Endothelial cell of umbilical vein (primary cell): ENCODE results near the gene ASB1. TPM values are rescaled to one million over a fixed set of nuclear protein-coding genes. Genes with fewer than 3 reads are reported as not detected.

Source experiments
- BruUV-seq: library from RNA; stranded (reverse); fragments of 400-500 nt; replicated peaks from 2 replicates; lab custom pipeline; 2021; lab: Mats Ljungman, UMichigan
- CTCF ChIA-PET: fragments of 300-600, 350-600 bp; sonication (Branson Sonifier 250); formaldehyde crosslinking; loops from one replicate; lab custom pipeline; 2021; ENCODE audit warnings: antibody characterized with exemption, inconsistent platforms; lab: Charles Lee
- POLR2A ChIA-PET: fragments of 300-600, 350-600 bp; sonication (Branson Sonifier 250); formaldehyde crosslinking; loops from one replicate; lab custom pipeline; 2021; ENCODE audit warnings: antibody characterized with exemption, inconsistent platforms; lab: Charles Lee
- DNase-seq: peaks from one replicate; pipeline ENCODE4 v3.0.0-alpha.2; 2011; ENCODE audit warnings: low read depth, low spot score
- FAIRE-seq: peaks from 2 replicates; lab custom pipeline; 2011; peaks lifted over from hg19 to GRCh38; lab: Jason Lieb, UNC
- H2AFZ ChIP-seq: 2 replicates; pipeline ENCODE4 v1.6.0; 2012; ENCODE audit warnings: low read depth, low read length, control low read depth, inconsistent platforms
- H3K27ac ChIP-seq: 2 replicates; pipeline ENCODE4 v1.5.1; 2011; ENCODE audit warnings: low read depth, mild to moderate bottlenecking, control low read depth, low read length, moderate library complexity; ENCODE audit not compliant: insufficient read depth
- H3K27me3 ChIP-seq, 2 experiments: 2 replicates each; pipeline versions ENCODE4 v1.6.0 to v1.6.1; 2011; ENCODE audit warnings: low read length in 2 of 2, mixed read lengths in 1 of 2; ENCODE audit not compliant: control insufficient read depth in 2 of 2, insufficient read depth in 2 of 2
- H3K36me3 ChIP-seq, 2 experiments: 2 replicates in 1 of 2; 3 replicates in 1 of 2; pipeline ENCODE4 v1.5.1; 2011; ENCODE audit warnings: low read length in 2 of 2, mild to moderate bottlenecking in 1 of 2, moderate library complexity in 1 of 2; ENCODE audit not compliant: control insufficient read depth in 2 of 2, insufficient read depth in 2 of 2; ENCODE audit errors: extremely low read depth in 1 of 2
- H3K4me1 ChIP-seq: 3 replicates; pipeline ENCODE4 v1.5.1; 2011; ENCODE audit warnings: mild to moderate bottlenecking, low read length; ENCODE audit not compliant: control insufficient read depth, insufficient read depth; ENCODE audit errors: extremely low read depth
- H3K4me2 ChIP-seq: 2 replicates; pipeline ENCODE4 v1.6.1; 2011; ENCODE audit warnings: low read length, control low read depth, mixed read lengths; ENCODE audit not compliant: insufficient read depth
- H3K4me3 ChIP-seq, 3 experiments: fragments of 200-600 bp in 1 of 3; sonication (generic), shearing (Covaris generic) in 1 of 3; replicated peaks in 1 of 3; 2 replicates each; pipeline ENCODE4 v1.5.1; 2011 to 2016; ENCODE audit warnings: control low read depth in 3 of 3, low read length in 3 of 3, mild to moderate bottlenecking in 2 of 3, inconsistent platforms in 1 of 3, low read depth in 1 of 3, moderate library complexity in 1 of 3; ENCODE audit not compliant: insufficient read depth in 1 of 3
- H3K79me2 ChIP-seq: 2 replicates; pipeline ENCODE4 v1.6.0; 2012; ENCODE audit warnings: low read length, inconsistent platforms; ENCODE audit not compliant: control insufficient read depth, insufficient read depth
- H3K9ac ChIP-seq: replicated peaks from 2 replicates; pipeline ENCODE3; 2011; ENCODE audit warnings: low read length, control low read depth; ENCODE audit not compliant: insufficient read depth; ENCODE audit errors: extremely low read depth
- H3K9me1 ChIP-seq: replicated peaks from 3 replicates; pipeline ENCODE4 v1.6.0; 2011; ENCODE audit warnings: mild to moderate bottlenecking, low read length; ENCODE audit not compliant: control insufficient read depth, insufficient read depth; ENCODE audit errors: extremely low read depth
- H3K9me3 ChIP-seq: replicated peaks from 2 replicates; pipeline ENCODE4 v1.5.1; 2012; ENCODE audit warnings: low read length, inconsistent platforms; ENCODE audit not compliant: control insufficient read depth, insufficient read depth
- H4K20me1 ChIP-seq: replicated peaks from 2 replicates; pipeline ENCODE3; 2011; ENCODE audit warnings: mild to moderate bottlenecking, low read length; ENCODE audit not compliant: control insufficient read depth, insufficient read depth; ENCODE audit errors: extremely low read depth
- CTCF ChIP-seq, 2 donors: IDR thresholded peaks; 1 replicate in 1 of 2; 2 replicates in 1 of 2; pipeline ENCODE4 v1.5.1; 2011; ENCODE audit warnings: low read length in 2 of 2, mild to moderate bottlenecking in 2 of 2, moderate library complexity in 2 of 2, control low read depth in 1 of 2, inconsistent platforms in 1 of 2, low read depth in 1 of 2; ENCODE audit not compliant: insufficient read depth in 1 of 2; ENCODE audit errors: extremely low read depth in 1 of 2
- EZH2 ChIP-seq: IDR thresholded peaks from 2 replicates; pipeline ENCODE4 v1.6.1; 2012; ENCODE audit warnings: borderline replicate concordance, low read depth, mild to moderate bottlenecking, moderate library complexity, low read length, inconsistent platforms; ENCODE audit not compliant: severe bottlenecking
- FOS ChIP-seq: IDR thresholded peaks from 2 replicates; pipeline ENCODE4 v1.6.1; 2011; ENCODE audit warnings: mild to moderate bottlenecking, low read length, moderate library complexity, borderline replicate concordance; ENCODE audit not compliant: insufficient read depth
- GATA2 ChIP-seq: IDR thresholded peaks from 2 replicates; pipeline ENCODE4 v1.7.0; 2011; ENCODE audit warnings: low read depth, mild to moderate bottlenecking, moderate library complexity, mixed read lengths, low read length; ENCODE audit not compliant: insufficient read length, insufficient read depth
- JUN ChIP-seq: IDR thresholded peaks from 2 replicates; pipeline ENCODE4 v1.6.1; 2011; ENCODE audit warnings: borderline replicate concordance, low read depth; ENCODE audit not compliant: insufficient read length, insufficient read depth
- MAX ChIP-seq: IDR thresholded peaks from 2 replicates; pipeline ENCODE4 v1.6.1; 2011; ENCODE audit not compliant: insufficient read depth, insufficient read length
- MYC ChIP-seq: IDR thresholded peaks from one replicate; pipeline ENCODE4 v1.6.1; 2011; ENCODE audit warnings: mild to moderate bottlenecking, low read depth, low read length
- POLR2A ChIP-seq: IDR thresholded peaks from 2 replicates; pipeline ENCODE4 v1.6.1; 2012; ENCODE audit warnings: low read depth, mild to moderate bottlenecking, control low read depth, low read length
- POLR2AphosphoS5 ChIP-seq: IDR thresholded peaks from 2 replicates; pipeline ENCODE4 v1.6.1; 2012; ENCODE audit warnings: low read depth, mild to moderate bottlenecking, control low read depth, low read length, moderate library complexity; ENCODE audit not compliant: insufficient read depth
- dilution Hi-C: fragments of 300-500 bp; cut with MboI; formaldehyde crosslinking; loops from one replicate; pipeline ENCODE4 v1.15.0; 2019; ENCODE audit warnings: low sequenced_read_pairs; ENCODE audit not compliant: extremely low pct_ligation_motif_present
- intact Hi-C: fragments of 100-400 bp; cut with micrococcal nuclease; formaldehyde crosslinking; loops from one replicate; pipeline ENCODE4 v1.10.0; 2022
- polyA plus RNA-seq, 4 experiments: library from polyadenylated mRNA; depleted of rRNA in 3 of 4; stranded (reverse) in 3 of 4; unstranded in 1 of 4; fragments of >200 nt; gene quantifications; 2 replicates each; pipeline versions ENCODE4 v1.2.1 to v1.2.3, GENCODE V29; 2011 to 2012; ENCODE audit warnings: missing spikeins in 1 of 4
- total RNA-seq: library from RNA; stranded (reverse); gene quantifications from 2 replicates; pipeline ENCODE4 v1.2.3, GENCODE V29; 2021

Gene ASB1
- total and polyA plus RNA-seq, 2 donors (not counting 3 experiments of a cell fraction or from before 2014, with no cell fraction given) = 12.3 to 16.2 TPM

GRCh38 chr2:238464389-238464788 lies 37.7 kb downstream of the ASB1 start:
- TF ChIP-seq GATA2 (no peak), MYC (no peak), POLR2A (no peak), CTCF (IDR thresholded peaks at IDR 0.05; ENCODE audit: extremely low read depth in 1 of 2, insufficient read depth in 1 of 2, low read depth in 1 of 2, low read length in 2 of 2) (no peak), MAX (no peak), FOS (no peak), POLR2AphosphoS5 (no peak), EZH2 (no peak), JUN (no peak)
- Histone ChIP-seq H3K4me1 (no peaks in the 10 kb centered on the region), H3K79me2 (no peaks in the 10 kb centered on the region), H3K27me3 (no peaks in the 10 kb centered on the region), H2AFZ (no peak overlapping the region), H3K4me2 (no peak overlapping the region), H3K36me3 (no peaks in the 10 kb centered on the region), H4K20me1 (no peaks in the 10 kb centered on the region), H3K27ac (no peak overlapping the region), H3K9me1 (no peaks in the 10 kb centered on the region), H3K9me3 (no peaks in the 10 kb centered on the region), H3K9ac (no peak overlapping the region), H3K4me3 (no peak overlapping the region)
- no peak for FAIRE-seq
- dilution Hi-C loops (loop anchor here (25.0 kb wide), 1 partner anchor 102 kb away; no protein-coding TSS in a partner anchor), intact Hi-C loops (no loop called here)
- ChIA-PET POLR2A (no interaction called here), CTCF (interaction anchor here (1.0 to 5.1 kb wide), 7 partner anchors 33 to 107 kb away, joined by 3 to 82 read pairs (median 3); no protein-coding TSS in a partner anchor)
- no TSS peak for BruUV-seq
- DNase-seq = no peak
